Transverse colon (tissue), 4 donors: Measurements from ENCODE around the gene FBXO31. TPM values are rescaled to one million over a fixed set of nuclear protein-coding genes. Genes with fewer than 3 reads are reported as not detected.

ENCODE experiments used
- DNase-seq: peaks from one replicate; pipeline ENCODE4 v3.0.0-alpha.2; 2019
- H3K27ac ChIP-seq, 4 donors: fragments of 200-600 bp; sonication (generic); 2 replicates each; pipeline ENCODE4 v1.5.1; 2016 to 2018; ENCODE audit warnings: inconsistent platforms in 4 of 4
- H3K27me3 ChIP-seq: fragments of 200-600 bp; sonication (generic); 2 replicates; pipeline ENCODE4 v1.5.1; 2017; ENCODE audit warnings: inconsistent platforms
- H3K36me3 ChIP-seq, 4 donors: fragments of 200-600 bp; sonication (generic); 2 replicates each; pipeline ENCODE4 v1.5.1; 2017 to 2019; ENCODE audit warnings: inconsistent platforms in 4 of 4
- H3K4me1 ChIP-seq, 4 donors: fragments of 200-600 bp; sonication (generic); 2 replicates each; pipeline ENCODE4 v1.5.1; 2017 to 2020; ENCODE audit warnings: inconsistent platforms in 4 of 4
- H3K4me3 ChIP-seq, 4 donors: fragments of 200-600 bp; sonication (generic); 1 replicate in 1 of 4; 2 replicates in 3 of 4; pipeline versions ENCODE4 v1.5.1 to v1.6.1; 2017 to 2019; ENCODE audit warnings: inconsistent platforms in 4 of 4
- H3K9me3 ChIP-seq, 2 donors: fragments of 200-600 bp; sonication (generic); 2 replicates each; pipeline ENCODE4 v1.5.1; 2017 to 2019; ENCODE audit warnings: inconsistent platforms in 2 of 2
- CTCF ChIP-seq, 5 experiments: fragments of 200-600 bp in 3 of 5; fragments of 450-650 bp in 2 of 5; sonication (generic) in 3 of 5; IDR thresholded peaks; 1 replicate in 2 of 5; 2 replicates in 3 of 5; pipeline ENCODE4 v1.5.1; 2016 to 2017; ENCODE audit warnings: antibody characterized with exemption in 5 of 5, inconsistent platforms in 3 of 5, mild to moderate bottlenecking in 2 of 5, moderate library complexity in 1 of 5
- EP300 ChIP-seq: sonication (generic); formaldehyde crosslinking; IDR thresholded peaks from one replicate; pipeline ENCODE4 v1.6.1; 2017; ENCODE audit warnings: antibody characterized with exemption, low read depth
- POLR2A ChIP-seq: fragments of 450-650 bp; IDR thresholded peaks from one replicate; pipeline ENCODE4 v1.6.1; 2016; ENCODE audit warnings: antibody characterized with exemption, mild to moderate bottlenecking, moderate library complexity
- POLR2AphosphoS5 ChIP-seq, 3 donors: sonication (generic); formaldehyde crosslinking; IDR thresholded peaks; one replicate each; pipeline ENCODE4 v1.6.1; 2016; ENCODE audit warnings: antibody characterized with exemption in 3 of 3
- WGBS, 2 donors: methylation state at CpG; one replicate each; pipeline ENCODE4 v1.1.5; 2018; ENCODE audit warnings: low coverage in 1 of 2; 5-methylcytosine and 5-hydroxymethylcytosine counted together
- in situ Hi-C, 4 donors: fragments of 200-750 bp; cut with MboI; loops; one replicate each; pipeline versions ENCODE4 v1.15.0 to v1.15.1; 2017; ENCODE audit warnings: low sequenced_read_pairs in 3 of 4, low pct_ligation_motif_present in 1 of 4, low pct_unique_long_range_greater_than_20kb in 1 of 4
- intact Hi-C: fragments of 100-400 bp; cut with DNase I; formaldehyde crosslinking; loops from one replicate; pipeline ENCODE4 v1.15.1; 2023; ENCODE audit warnings: low total_unique reads
- total RNA-seq, 4 donors: library from RNA; depleted of rRNA; stranded (reverse); fragments of >200 nt; gene quantifications; one replicate each; pipeline ENCODE4 v1.1.0, GENCODE V29; 2016

Gene FBXO31
- total RNA-seq, 4 donors from 2014 or later: 83.6 to 403 (median 224) TPM

- no peak for TF ChIP-seq CTCF (IDR thresholded peaks at IDR 0.05)
- no peak for TF ChIP-seq POLR2A
- no peak for TF ChIP-seq POLR2AphosphoS5 (IDR thresholded peaks at IDR 0.05)
- TF ChIP-seq EP300: no peak
- WGBS, 2 donors: 94% methylated on average over 21 of the region's 21 CpGs; no CpG with 5 or more reads in 1 of the 2 donors
- Histone ChIP-seq H3K4me3 (no peak overlapping the region), H3K4me1 (peaks cover 0 to 6% (median 4%) of the 10 kb centered on the region in 4 donors), H3K27me3 (no peaks in the 10 kb centered on the region), H3K27ac (no peak overlapping the region), H3K9me3 (no peaks in the 10 kb centered on the region), H3K36me3 (no peaks in the 10 kb centered on the region)
- in situ Hi-C loops: loop anchor here in 3 of 4 donors (5.0 to 25.0 kb wide), 3 partner anchors 53 to 313 kb away; partner anchors contain the start of gene MAP1LC3B (in 1 of the 3)
- intact Hi-C loops: loop anchor here (10.0 kb wide), 1 partner anchor 51 kb away; no protein-coding TSS in a partner anchor
- DNase-seq: no peak
Observed at GRCh38 chr16:87323727-87324410, 59.7 kb downstream of the FBXO31 start.

- peaks cover 5 to 13% (median 11%) of the 10 kb centered on the region in 4 donors for H3K4me1 ChIP-seq
- no peak for DNase-seq
- no peak overlapping the region for H3K4me3 ChIP-seq
- WGBS, 2 donors: 93% methylated on average over 35 of the region's 35 CpGs; no CpG with 5 or more reads in 1 of the 2 donors
- TF ChIP-seq CTCF (IDR thresholded peaks at IDR 0.05) (no peak), POLR2AphosphoS5 (IDR thresholded peaks at IDR 0.05) (no peak), EP300 (no peak), POLR2A (no peak)
- H3K27me3 ChIP-seq: no peaks in the 10 kb centered on the region
- no peaks in the 10 kb centered on the region for H3K36me3 ChIP-seq
- H3K27ac ChIP-seq: no peak overlapping the region
- in situ Hi-C loops: loop anchor here in 3 of 4 donors (5.0 to 25.0 kb wide), 3 partner anchors 54 to 314 kb away; partner anchors contain the start of gene MAP1LC3B (in 1 of the 3)
- H3K9me3 ChIP-seq: no peaks in the 10 kb centered on the region
- intact Hi-C loops: loop anchor here (10.0 kb wide), 1 partner anchor 52 kb away; no protein-coding TSS in a partner anchor
Observed at GRCh38 chr16:87322833-87323726, 60.5 kb downstream of the FBXO31 start.

DNA sequence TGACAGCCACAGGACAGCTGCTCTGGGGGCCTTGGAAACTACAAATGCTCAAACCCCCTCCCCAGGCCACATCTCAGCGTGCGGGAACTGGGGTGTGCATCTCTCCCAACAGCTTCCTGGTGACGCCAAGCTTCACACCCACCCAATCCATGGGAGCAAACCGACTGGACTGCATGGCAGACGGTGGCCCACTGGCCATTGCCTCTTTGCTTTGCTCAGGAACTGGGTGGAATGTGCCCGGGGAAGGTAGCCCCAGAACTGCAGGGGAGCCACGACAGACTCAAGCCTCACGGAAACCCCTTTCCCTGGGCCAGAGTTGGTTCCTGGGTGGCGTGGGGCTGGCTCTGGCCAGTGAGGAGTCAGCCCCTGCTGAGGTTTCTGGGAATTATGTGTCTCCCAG is 61.2 kb downstream of the FBXO31 start:
- in situ Hi-C loops: loop anchor here in 3 of 4 donors (5.0 to 25.0 kb wide), 3 partner anchors 55 to 315 kb away; partner anchors contain the start of gene MAP1LC3B (in 1 of the 3)
- WGBS, 2 donors: 90% methylated on average over 9 of the region's 9 CpGs; no CpG with 5 or more reads in 1 of the 2 donors
- H3K36me3 ChIP-seq: no peaks in the 10 kb centered on the region
- intact Hi-C loops: loop anchor here (10.0 kb wide), 1 partner anchor 52 kb away; no protein-coding TSS in a partner anchor
- no peak for TF ChIP-seq CTCF (IDR thresholded peaks at IDR 0.05)
- no peak for TF ChIP-seq EP300
- no peak for TF ChIP-seq POLR2AphosphoS5 (IDR thresholded peaks at IDR 0.05)
- TF ChIP-seq POLR2A: no peak
- no peak overlapping the region for H3K27ac ChIP-seq
- peaks cover 8 to 16% (median 12%) of the 10 kb centered on the region in 4 donors for H3K4me1 ChIP-seq
- H3K9me3 ChIP-seq: no peaks in the 10 kb centered on the region
- H3K4me3 ChIP-seq: no peak overlapping the region
- no peak for DNase-seq
- H3K27me3 ChIP-seq: no peaks in the 10 kb centered on the region
